ENCODE results near the gene HYAL3. TPM values are rescaled to one million over a fixed set of nuclear protein-coding genes. Genes with fewer than 3 reads are reported as not detected.

The HYAL3 gene
- total RNA-seq, 2 donors from 2014 or later, result 2.6 to 3.3 TPM

DNA sequence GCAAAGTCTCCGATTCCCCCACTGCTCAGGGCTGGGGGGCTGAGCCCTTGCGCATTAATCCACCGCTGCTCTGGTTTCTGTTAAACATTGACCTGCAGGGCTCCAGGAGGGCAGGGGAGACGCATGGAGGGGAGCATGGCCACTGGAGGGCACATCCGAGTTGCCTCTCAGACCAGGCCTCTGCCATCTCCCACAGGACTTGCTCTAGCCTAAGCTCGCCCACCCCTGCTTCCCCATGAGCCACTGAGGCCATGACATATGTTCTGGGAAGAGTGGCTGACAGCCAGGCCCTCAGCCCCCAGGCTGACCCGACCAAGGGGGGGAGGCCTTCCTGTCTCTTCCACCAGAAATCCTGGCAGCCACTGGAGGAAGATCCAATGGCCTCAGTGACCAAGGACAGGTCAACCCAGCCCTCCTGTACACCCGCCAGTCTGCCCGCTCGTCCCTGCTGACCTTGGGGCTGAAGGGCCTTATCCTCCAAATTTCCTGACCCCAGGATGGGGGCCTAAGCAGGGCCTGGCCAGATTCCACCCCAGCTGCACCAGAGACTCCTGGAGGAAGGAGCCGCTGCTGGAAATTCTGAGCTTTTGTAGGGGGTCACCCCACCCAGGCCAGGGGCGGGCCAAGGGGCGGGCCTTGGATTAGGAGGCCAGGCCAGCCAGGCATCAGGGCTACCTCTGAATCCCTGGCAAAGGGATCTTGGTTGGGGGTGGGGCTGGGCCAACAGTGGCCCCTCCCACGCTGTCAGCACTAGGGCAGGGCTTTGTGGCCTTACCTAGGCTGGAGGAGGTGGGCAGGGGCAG, 4.0 kb upstream of the HYAL3 start, which contains the start of gene HYAL1:
HYAL1 (minus strand) TSS at position 562 of the 803 bp plus-strand sequence. CDS start 618 bp downstream, outside the sequence.
- Histone ChIP-seq H3K27me3 (ENCODE audit: control insufficient read depth, insufficient read depth, low read length, poor library complexity, severe bottlenecking) (no peaks in the 10 kb centered on the region), H3K4me1 (ENCODE audit: control insufficient read depth, insufficient read depth, low read length) (peaks cover 3% of the 10 kb centered on the region), H3K36me3 (ENCODE audit: control insufficient read depth, insufficient read depth, low read length) (no peaks in the 10 kb centered on the region), H3K9me3 (ENCODE audit: control insufficient read depth, low read length) (peaks cover 20% of the 10 kb centered on the region), H3K27ac (ENCODE audit: low read depth, low read length) (peak within 1 kb of the TSS; percentile 32), H3K9ac (ENCODE audit: extremely low read depth, low read length, poor library complexity, severe bottlenecking) (no peak within 1 kb of the TSS), H3K4me3 (ENCODE audit: low read length) (no peak within 1 kb of the TSS)
- peak; percentile 87 for DNase-seq
- H3K9me3 Mint-ChIP-seq, result peaks cover 35% of the 10 kb centered on the region
- TF ChIP-seq, protein P1, sequence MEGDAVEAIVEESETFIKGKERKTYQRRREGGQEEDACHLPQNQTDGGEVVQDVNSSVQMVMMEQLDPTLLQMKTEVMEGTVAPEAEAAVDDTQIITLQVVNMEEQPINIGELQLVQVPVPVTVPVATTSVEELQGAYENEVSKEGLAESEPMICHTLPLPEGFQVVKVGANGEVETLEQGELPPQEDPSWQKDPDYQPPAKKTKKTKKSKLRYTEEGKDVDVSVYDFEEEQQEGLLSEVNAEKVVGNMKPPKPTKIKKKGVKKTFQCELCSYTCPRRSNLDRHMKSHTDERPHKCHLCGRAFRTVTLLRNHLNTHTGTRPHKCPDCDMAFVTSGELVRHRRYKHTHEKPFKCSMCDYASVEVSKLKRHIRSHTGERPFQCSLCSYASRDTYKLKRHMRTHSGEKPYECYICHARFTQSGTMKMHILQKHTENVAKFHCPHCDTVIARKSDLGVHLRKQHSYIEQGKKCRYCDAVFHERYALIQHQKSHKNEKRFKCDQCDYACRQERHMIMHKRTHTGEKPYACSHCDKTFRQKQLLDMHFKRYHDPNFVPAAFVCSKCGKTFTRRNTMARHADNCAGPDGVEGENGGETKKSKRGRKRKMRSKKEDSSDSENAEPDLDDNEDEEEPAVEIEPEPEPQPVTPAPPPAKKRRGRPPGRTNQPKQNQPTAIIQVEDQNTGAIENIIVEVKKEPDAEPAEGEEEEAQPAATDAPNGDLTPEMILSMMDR (conservative IDR thresholded peaks at IDR 0.05), result peak; percentile 63
- no peak within 1 kb of the TSS for H3K4me3 Mint-ChIP-seq
- H3K27ac Mint-ChIP-seq, result no peak within 1 kb of the TSS
- WGBS, 2 experiments (ENCODE audit: insufficient coverage in 1 of 2, insufficient read length in 1 of 2), result 78 to 79% methylated on average over 5 to 14 of the region's 14 CpGs
- H3K4me1 Mint-ChIP-seq, result peaks cover 17% of the 10 kb centered on the region
- no peaks in the 10 kb centered on the region for H3K36me3 Mint-ChIP-seq (ENCODE audit: low read depth)
- no peaks in the 10 kb centered on the region for H3K27me3 Mint-ChIP-seq (ENCODE audit: insufficient read depth)

DNA sequence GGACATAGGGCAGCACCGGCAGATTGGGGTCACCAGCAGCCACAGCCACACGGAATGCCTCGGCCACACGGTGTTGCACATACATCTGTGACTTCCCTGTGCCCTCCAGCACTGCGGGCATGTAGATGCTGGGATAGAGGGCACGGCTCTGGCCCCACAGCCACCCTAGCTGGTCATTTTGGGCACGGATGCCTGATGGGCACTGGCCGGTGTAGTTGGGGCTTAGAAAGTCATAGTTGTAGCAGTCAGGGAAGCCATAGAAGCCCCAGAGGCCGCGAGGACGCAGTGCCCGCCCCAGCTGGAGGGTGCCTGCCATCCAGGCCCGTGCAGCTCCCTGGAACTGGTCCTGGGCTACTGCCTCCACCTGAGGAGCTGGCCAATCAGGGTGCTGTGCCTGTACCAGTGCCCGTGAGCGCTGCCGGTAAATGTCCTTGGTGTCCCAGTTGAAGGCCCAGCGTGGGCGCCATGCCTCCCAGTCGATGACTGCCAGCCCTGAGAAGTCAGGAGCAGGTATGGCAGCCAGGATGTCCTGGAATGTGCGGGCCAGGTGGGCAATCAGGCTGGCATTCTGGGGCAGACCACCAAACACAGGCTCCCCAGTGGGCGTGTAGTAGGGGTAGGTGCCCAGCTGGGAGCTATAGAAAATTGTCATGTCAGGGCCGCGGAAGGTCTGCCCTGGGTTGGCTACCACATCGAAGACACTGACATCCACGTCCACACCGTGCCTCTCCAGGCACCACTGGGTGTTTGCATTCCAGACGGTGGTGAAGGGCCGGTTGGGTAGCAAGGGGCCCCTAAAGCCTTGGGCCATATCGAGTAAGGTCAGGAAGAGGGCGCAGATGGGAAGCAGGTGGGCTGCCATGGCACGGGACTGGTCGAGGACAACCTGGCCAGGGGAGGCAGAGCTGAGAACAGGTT, 3.1 kb upstream of the HYAL3 start:
- Histone ChIP-seq H3K36me3 (ENCODE audit: control insufficient read depth, insufficient read depth, low read length) (no peaks in the 10 kb centered on the region), H3K4me3 (ENCODE audit: low read length) (no peak overlapping the region), H3K27ac (ENCODE audit: low read depth, low read length) (no peak overlapping the region), H3K27me3 (ENCODE audit: control insufficient read depth, insufficient read depth, low read length, poor library complexity, severe bottlenecking) (no peaks in the 10 kb centered on the region), H3K4me1 (ENCODE audit: control insufficient read depth, insufficient read depth, low read length) (peaks cover 3% of the 10 kb centered on the region), H3K9me3 (ENCODE audit: control insufficient read depth, low read length) (peaks cover 16% of the 10 kb centered on the region), H3K9ac (ENCODE audit: extremely low read depth, low read length, poor library complexity, severe bottlenecking) (no peak overlapping the region)
- TF ChIP-seq, protein P1 (conservative IDR thresholded peaks at IDR 0.05), result no peak
- peaks cover 26% of the 10 kb centered on the region for H3K9me3 Mint-ChIP-seq
- 93 to 94% methylated on average over 28 to 32 of the region's 32 CpGs for WGBS, 2 experiments (ENCODE audit: insufficient coverage in 1 of 2, insufficient read length in 1 of 2)
- no peaks in the 10 kb centered on the region for H3K27me3 Mint-ChIP-seq (ENCODE audit: insufficient read depth)
- peak; percentile 51 for DNase-seq
- no peak overlapping the region for H3K27ac Mint-ChIP-seq
- peaks cover 17% of the 10 kb centered on the region for H3K4me1 Mint-ChIP-seq
- no peak overlapping the region for H3K4me3 Mint-ChIP-seq
- no peaks in the 10 kb centered on the region for H3K36me3 Mint-ChIP-seq (ENCODE audit: low read depth)

DNA sequence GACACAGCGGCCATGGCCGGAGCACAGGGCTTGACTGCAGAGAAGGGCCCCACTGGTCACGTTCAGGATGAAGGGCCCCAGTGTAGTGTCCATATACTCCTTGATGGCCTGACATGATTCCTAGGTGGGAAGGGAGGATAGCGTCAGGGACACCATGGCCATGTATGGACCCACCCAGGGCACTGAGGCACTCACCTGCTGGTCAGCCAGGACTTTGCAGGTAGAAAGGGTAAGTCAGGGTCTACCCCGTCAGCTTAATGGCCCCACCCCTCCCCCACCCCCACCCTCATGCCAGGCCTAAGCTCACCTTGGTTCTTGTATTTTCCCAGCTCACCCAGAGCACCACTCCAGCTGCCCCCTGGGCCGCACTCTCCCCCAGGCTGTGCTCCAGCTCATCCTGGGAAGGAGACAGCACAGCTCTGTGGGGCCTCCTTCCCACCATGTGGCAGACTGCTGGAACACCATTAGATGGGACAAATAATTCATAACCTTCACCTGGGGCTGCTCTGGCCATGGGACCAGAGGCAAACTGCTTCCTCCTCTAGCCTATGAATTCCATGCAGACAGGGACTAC, 1.6 kb upstream of the HYAL3 start:
- Histone ChIP-seq H3K9ac (ENCODE audit: extremely low read depth, low read length, poor library complexity, severe bottlenecking) (no peak overlapping the region), H3K4me1 (ENCODE audit: control insufficient read depth, insufficient read depth, low read length) (peaks cover 3% of the 10 kb centered on the region), H3K4me3 (ENCODE audit: low read length) (no peak overlapping the region), H3K27ac (ENCODE audit: low read depth, low read length) (no peak overlapping the region), H3K36me3 (ENCODE audit: control insufficient read depth, insufficient read depth, low read length) (no peaks in the 10 kb centered on the region), H3K27me3 (ENCODE audit: control insufficient read depth, insufficient read depth, low read length, poor library complexity, severe bottlenecking) (no peaks in the 10 kb centered on the region), H3K9me3 (ENCODE audit: control insufficient read depth, low read length) (peaks cover 2% of the 10 kb centered on the region)
- Mint-ChIP-seq H3K27ac (peak overlapping the region; percentile 89), H3K4me3 (no peak overlapping the region), H3K4me1 (peaks cover 17% of the 10 kb centered on the region), H3K36me3 (ENCODE audit: low read depth) (peaks cover 2% of the 10 kb centered on the region), H3K9me3 (peaks cover 11% of the 10 kb centered on the region), H3K27me3 (ENCODE audit: insufficient read depth) (no peaks in the 10 kb centered on the region)
- TF ChIP-seq, protein P1 (conservative IDR thresholded peaks at IDR 0.05), result peak; percentile 23
- WGBS, 2 experiments (ENCODE audit: insufficient coverage in 1 of 2, insufficient read length in 1 of 2), result 95 to 100% methylated on average over 3 to 6 of the region's 6 CpGs
- DNase-seq, result no peak

All from endodermal cell (in vitro differentiated cells).